Measurements from ENCODE around the gene C15orf62.

The C15orf62 gene

GRCh38 chr15:40769274-40770146 lies at the start of gene C15orf62:
C15orf62 (plus strand) TSS chr15:40769980; CDS start chr15:40770496, 516 bp downstream.
- TF ChIP-seq CTCF (IDR thresholded peaks at IDR 0.05; ENCODE audit: low read depth, low read length): no peak
- DNase-seq (ENCODE audit: extremely low read depth, low read depth): no peak

- no peak for TF ChIP-seq CTCF (IDR thresholded peaks at IDR 0.05; ENCODE audit: low read depth, low read length)
- no peak for DNase-seq (ENCODE audit: extremely low read depth, low read depth)
Measured at GRCh38 chr15:40721701-40722100, 48.1 kb upstream of the C15orf62 start.

GRCh38 chr15:40722354-40722753 lies 47.4 kb upstream of the C15orf62 start:
- DNase-seq (ENCODE audit: extremely low read depth, low read depth): no peak
- no peak for TF ChIP-seq CTCF (IDR thresholded peaks at IDR 0.05; ENCODE audit: low read depth, low read length)

- no peak for TF ChIP-seq CTCF (IDR thresholded peaks at IDR 0.05; ENCODE audit: low read depth, low read length)
- DNase-seq (ENCODE audit: extremely low read depth, low read depth): no peak
Measured at GRCh38 chr15:40722934-40723333, 46.8 kb upstream of the C15orf62 start.

GRCh38 chr15:40723919-40724318 lies 45.9 kb upstream of the C15orf62 start:
- no peak for DNase-seq (ENCODE audit: extremely low read depth, low read depth)
- no peak for TF ChIP-seq CTCF (IDR thresholded peaks at IDR 0.05; ENCODE audit: low read depth, low read length)

- no peak for DNase-seq (ENCODE audit: extremely low read depth, low read depth)
- no peak for TF ChIP-seq CTCF (IDR thresholded peaks at IDR 0.05; ENCODE audit: low read depth, low read length)
Measured at GRCh38 chr15:40731034-40731433, 38.7 kb upstream of the C15orf62 start.

GRCh38 chr15:40736575-40736974 lies 33.2 kb upstream of the C15orf62 start:
- DNase-seq (ENCODE audit: extremely low read depth, low read depth): no peak
- no peak for TF ChIP-seq CTCF (IDR thresholded peaks at IDR 0.05; ENCODE audit: low read depth, low read length)
